Measurements from ENCODE around the gene ZIC1.
A peak's percentile ranks its signal among the peaks of the same experiment; 100 is the strongest.

The ZIC1 gene

DNA sequence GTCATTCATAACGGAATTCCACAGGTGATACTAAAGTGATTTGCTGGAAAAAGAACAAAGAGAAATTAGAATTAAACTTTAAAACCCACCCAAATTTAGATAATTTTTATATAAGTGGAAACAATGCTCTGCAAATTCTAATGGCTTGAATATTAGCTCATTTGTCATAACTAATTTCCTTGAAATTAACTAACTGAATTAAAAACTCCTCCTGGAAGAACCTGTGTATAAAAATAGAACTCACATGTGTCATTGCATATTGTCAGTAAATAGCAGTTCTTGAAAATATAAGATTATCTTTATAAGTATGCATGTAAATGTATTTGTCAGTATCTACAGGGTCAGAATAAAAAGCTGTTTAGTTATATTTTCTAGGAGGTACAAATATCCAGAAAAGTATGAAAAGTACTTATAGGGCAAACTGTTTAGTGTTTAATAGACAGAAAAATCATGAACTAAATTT lies 16.3 kb downstream of the ZIC1 start:
- Histone ChIP-seq H3K4me2 (ENCODE audit: low read depth, low read length) (no peak overlapping the region), H3K4me1 (ENCODE audit: low read length) (no peaks in the 10 kb centered on the region), H3K36me3 (replicated peaks; ENCODE audit: insufficient read depth, low read length) (no peaks in the 10 kb centered on the region), H3K27ac (ENCODE audit: low read length) (no peak overlapping the region), H3K9ac (ENCODE audit: low read length) (no peak overlapping the region), H3K9me3 (replicated peaks; ENCODE audit: insufficient read depth, low read length) (no peaks in the 10 kb centered on the region), H3F3A (ENCODE audit: insufficient read depth, low read length) (no peaks in the 10 kb centered on the region), H3K9me2 (replicated peaks; ENCODE audit: insufficient read depth, low read length) (no peaks in the 10 kb centered on the region), H3K27me3 (replicated peaks; ENCODE audit: insufficient read depth, low read length) (no peaks in the 10 kb centered on the region), H3K4me3 (ENCODE audit: low read length) (no peak overlapping the region), H2AFZ (ENCODE audit: low read length) (no peak overlapping the region), H3K79me2 (ENCODE audit: low read length) (no peaks in the 10 kb centered on the region), H4K20me1 (ENCODE audit: insufficient read depth, low read length) (no peaks in the 10 kb centered on the region)
- DNase-seq, result no peak
- TF ChIP-seq EZH2phosphoT487 (IDR thresholded peaks at IDR 0.05; ENCODE audit: low read length) (no peak), EZH2 (optimal IDR thresholded peaks at IDR 0.05; ENCODE audit: low read depth, low read length) (no peak)
- TF ChIP-seq, protein P1, sequence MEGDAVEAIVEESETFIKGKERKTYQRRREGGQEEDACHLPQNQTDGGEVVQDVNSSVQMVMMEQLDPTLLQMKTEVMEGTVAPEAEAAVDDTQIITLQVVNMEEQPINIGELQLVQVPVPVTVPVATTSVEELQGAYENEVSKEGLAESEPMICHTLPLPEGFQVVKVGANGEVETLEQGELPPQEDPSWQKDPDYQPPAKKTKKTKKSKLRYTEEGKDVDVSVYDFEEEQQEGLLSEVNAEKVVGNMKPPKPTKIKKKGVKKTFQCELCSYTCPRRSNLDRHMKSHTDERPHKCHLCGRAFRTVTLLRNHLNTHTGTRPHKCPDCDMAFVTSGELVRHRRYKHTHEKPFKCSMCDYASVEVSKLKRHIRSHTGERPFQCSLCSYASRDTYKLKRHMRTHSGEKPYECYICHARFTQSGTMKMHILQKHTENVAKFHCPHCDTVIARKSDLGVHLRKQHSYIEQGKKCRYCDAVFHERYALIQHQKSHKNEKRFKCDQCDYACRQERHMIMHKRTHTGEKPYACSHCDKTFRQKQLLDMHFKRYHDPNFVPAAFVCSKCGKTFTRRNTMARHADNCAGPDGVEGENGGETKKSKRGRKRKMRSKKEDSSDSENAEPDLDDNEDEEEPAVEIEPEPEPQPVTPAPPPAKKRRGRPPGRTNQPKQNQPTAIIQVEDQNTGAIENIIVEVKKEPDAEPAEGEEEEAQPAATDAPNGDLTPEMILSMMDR (IDR thresholded peaks at IDR 0.05; ENCODE audit: low read length), result no peak

GRCh38 chr3:147426931-147427330 lies 17.8 kb downstream of the ZIC1 start:
- H3K79me2 ChIP-seq (ENCODE audit: low read length), result no peaks in the 10 kb centered on the region
- no peaks in the 10 kb centered on the region for H3K4me1 ChIP-seq (ENCODE audit: low read length)
- H3K9ac ChIP-seq (ENCODE audit: low read length), result no peak overlapping the region
- no peak for DNase-seq
- H3K27ac ChIP-seq (ENCODE audit: low read length), result no peak overlapping the region
- H2AFZ ChIP-seq (ENCODE audit: low read length), result no peak overlapping the region
- H3K27me3 ChIP-seq (replicated peaks; ENCODE audit: insufficient read depth, low read length), result no peaks in the 10 kb centered on the region
- no peaks in the 10 kb centered on the region for H3K36me3 ChIP-seq (replicated peaks; ENCODE audit: insufficient read depth, low read length)
- H4K20me1 ChIP-seq (ENCODE audit: insufficient read depth, low read length), result no peaks in the 10 kb centered on the region
- H3F3A ChIP-seq (ENCODE audit: insufficient read depth, low read length), result no peaks in the 10 kb centered on the region
- TF ChIP-seq, protein P1 (IDR thresholded peaks at IDR 0.05; ENCODE audit: low read length), result no peak
- TF ChIP-seq EZH2 (optimal IDR thresholded peaks at IDR 0.05; ENCODE audit: low read depth, low read length), result no peak
- no peak for TF ChIP-seq EZH2phosphoT487 (IDR thresholded peaks at IDR 0.05; ENCODE audit: low read length)
- no peaks in the 10 kb centered on the region for H3K9me3 ChIP-seq (replicated peaks; ENCODE audit: insufficient read depth, low read length)
- H3K9me2 ChIP-seq (replicated peaks; ENCODE audit: insufficient read depth, low read length), result no peaks in the 10 kb centered on the region
- no peak overlapping the region for H3K4me2 ChIP-seq (ENCODE audit: low read depth, low read length)
- H3K4me3 ChIP-seq (ENCODE audit: low read length), result no peak overlapping the region

- no peak for DNase-seq
- Histone ChIP-seq H3K9me3 (replicated peaks; ENCODE audit: insufficient read depth, low read length) (no peaks in the 10 kb centered on the region), H3K9me2 (replicated peaks; ENCODE audit: insufficient read depth, low read length) (no peaks in the 10 kb centered on the region), H4K20me1 (ENCODE audit: insufficient read depth, low read length) (no peaks in the 10 kb centered on the region), H3K4me2 (ENCODE audit: low read depth, low read length) (no peak overlapping the region), H3K79me2 (ENCODE audit: low read length) (no peaks in the 10 kb centered on the region), H3K36me3 (replicated peaks; ENCODE audit: insufficient read depth, low read length) (no peaks in the 10 kb centered on the region), H3K4me3 (ENCODE audit: low read length) (no peak overlapping the region), H3K9ac (ENCODE audit: low read length) (no peak overlapping the region), H3K27me3 (replicated peaks; ENCODE audit: insufficient read depth, low read length) (no peaks in the 10 kb centered on the region), H3K4me1 (ENCODE audit: low read length) (no peaks in the 10 kb centered on the region), H3F3A (ENCODE audit: insufficient read depth, low read length) (no peaks in the 10 kb centered on the region), H2AFZ (ENCODE audit: low read length) (0 out of 2 replicates have a peak overlapping the region, but pooled peaks have one; percentile 26), H3K27ac (ENCODE audit: low read length) (no peak overlapping the region)
- TF ChIP-seq EZH2 (optimal IDR thresholded peaks at IDR 0.05; ENCODE audit: low read depth, low read length) (no peak), EZH2phosphoT487 (IDR thresholded peaks at IDR 0.05; ENCODE audit: low read length) (no peak)
- TF ChIP-seq, protein P1 (IDR thresholded peaks at IDR 0.05; ENCODE audit: low read length), result no peak
Measured at GRCh38 chr3:147427746-147428145, 18.6 kb downstream of the ZIC1 start.

Measured in MM.1S (cell line).